Suppressor macrophage treated with lipopolysaccharide for 4 hours (primary cell): ENCODE results near the gene OR2B2.

Experiments used
- DNase-seq: peaks from one replicate; pipeline ENCODE4 v3.0.0-alpha.2; 2020

OR2B2 gene

GRCh38 chr6:27866357-27867050 lies 45.7 kb downstream of the OR2B2 start:
- peak; percentile 81 for DNase-seq

DNA sequence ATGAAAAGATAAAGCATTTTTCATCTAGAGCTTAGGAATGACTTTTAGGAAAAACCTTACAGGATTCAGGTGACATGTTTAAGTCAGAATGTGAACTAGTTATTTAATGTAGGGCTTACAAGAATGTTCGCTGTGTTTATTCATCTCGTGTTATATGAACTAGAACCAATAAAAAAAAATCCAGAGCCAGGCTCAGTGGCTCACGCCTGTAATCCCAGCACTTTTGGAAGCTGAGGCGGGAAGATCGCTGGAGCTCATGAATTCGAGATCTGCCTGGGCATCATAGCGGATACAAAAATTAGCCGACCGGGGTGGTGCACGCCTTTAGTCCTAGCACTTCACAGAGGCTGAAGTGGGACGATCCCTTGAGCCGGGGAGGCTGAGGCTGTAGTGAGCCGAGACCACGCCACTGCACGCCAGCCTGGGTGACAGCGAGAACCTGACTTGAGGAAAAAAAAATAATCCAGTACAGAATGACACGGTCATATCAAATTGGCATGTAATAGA lies 46.3 kb downstream of the OR2B2 start:
- no peak for DNase-seq

GRCh38 chr6:27864906-27865849 lies 47.0 kb downstream of the OR2B2 start:
- peak; percentile 97 for DNase-seq

GRCh38 chr6:27863962-27864905 lies 48.0 kb downstream of the OR2B2 start:
- no peak for DNase-seq

- no peak for DNase-seq
These were observed 49.7 kb downstream of the OR2B2 start for GRCh38 chr6:27862396-27863066.

DNA sequence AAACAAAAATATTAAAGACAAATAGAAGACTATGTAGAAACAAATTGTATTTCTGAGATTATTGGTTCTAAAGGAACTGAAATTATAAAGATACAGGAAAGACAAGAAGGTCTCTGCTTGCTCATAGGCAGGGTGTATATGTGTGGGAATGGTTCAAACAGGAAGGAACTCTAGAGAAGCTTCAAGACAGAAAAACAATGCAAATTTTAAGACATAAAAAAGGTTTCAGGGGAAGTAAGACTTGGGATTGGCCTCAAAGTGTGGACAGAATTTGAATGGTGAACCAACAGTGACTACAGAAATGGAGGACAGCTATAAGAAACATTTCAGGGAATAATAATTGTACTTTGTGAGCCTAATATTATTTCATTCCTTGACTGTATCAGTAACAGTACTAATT lies 50.3 kb downstream of the OR2B2 start:
- peak; percentile 42 for DNase-seq

DNA sequence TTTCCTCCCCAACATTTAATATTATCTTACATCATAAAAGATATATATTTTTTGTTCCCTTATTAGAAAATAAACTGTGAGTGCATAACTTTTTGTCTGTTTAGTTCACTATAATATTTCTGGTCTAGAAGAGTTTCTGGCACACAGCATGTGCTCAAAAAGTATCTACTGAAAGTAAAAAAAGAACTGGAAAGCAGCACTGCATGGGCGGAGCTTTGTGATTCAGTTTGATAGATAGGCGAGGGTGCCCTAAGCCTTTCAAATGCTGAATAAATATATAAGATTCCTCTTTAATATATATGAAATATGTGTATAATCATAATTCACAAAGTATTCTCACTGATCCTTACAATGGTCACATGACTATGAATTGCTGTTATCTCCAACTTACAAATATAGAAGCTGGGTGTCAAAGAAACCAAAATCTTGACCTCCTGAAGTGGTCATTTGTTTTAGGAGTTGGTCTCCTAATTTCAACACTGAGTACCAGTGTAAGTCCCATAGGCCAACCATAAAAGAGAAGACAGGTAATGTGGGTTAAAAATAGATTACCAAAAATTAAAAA lies 50.8 kb downstream of the OR2B2 start:
- DNase-seq: no peak
